T47D (cell line): Measurements from ENCODE around the gene GRXCR1.

Experiments
- DNase-seq, 2 experiments: peaks; one replicate each; pipeline versions ENCODE4 v3.0.0 to v3.0.0-alpha.2; 2011 to 2012; ENCODE audit warnings: low read depth in 1 of 2, low spot score in 1 of 2
- JUND ChIP-seq: IDR thresholded peaks from 2 replicates; pipeline ENCODE4 v1.6.1; 2012; ENCODE audit warnings: low read depth
- in situ Hi-C: cut with HindIII; loops from 2 replicates; pipeline ENCODE4 v1.10.0; 2016; ENCODE audit warnings: low sequenced_read_pairs, low pct_unique_long_range_greater_than_20kb

Gene GRXCR1

DNA sequence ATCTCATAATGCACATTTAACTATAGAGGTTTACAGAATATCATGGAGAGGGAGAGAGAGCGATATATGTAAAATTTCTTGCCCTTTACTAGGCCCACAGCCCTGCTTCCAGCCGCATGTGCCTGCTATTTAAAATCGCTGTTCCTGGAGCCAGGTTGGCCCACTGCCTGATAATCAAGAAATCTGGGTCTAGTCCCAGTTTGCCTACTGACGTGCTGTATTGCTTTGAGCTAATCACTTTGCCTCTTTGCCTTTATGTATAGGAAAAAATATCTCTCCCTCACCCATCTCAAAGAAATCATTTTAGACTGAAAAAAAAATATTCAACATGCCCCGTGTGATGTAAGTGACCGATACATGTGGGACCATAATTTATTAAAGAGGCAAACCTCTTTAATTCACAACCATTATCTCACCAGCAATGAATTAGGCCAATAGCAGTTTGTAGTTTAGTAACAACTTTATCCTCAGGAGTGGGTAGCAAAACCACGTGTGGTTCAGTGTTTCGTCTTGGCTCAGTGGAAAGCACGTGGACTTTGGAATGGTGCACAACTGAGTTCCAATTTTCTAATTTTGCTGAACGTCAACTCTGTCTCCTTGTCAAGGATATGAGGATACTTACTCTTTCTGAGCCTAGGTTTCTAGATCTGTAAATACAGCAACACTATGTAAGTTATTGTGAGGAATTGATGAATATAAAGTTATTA lies 62.6 kb downstream of the GRXCR1 start:
- in situ Hi-C loops = no loop called here
- no peak for DNase-seq
- no peak for TF ChIP-seq JUND

DNA sequence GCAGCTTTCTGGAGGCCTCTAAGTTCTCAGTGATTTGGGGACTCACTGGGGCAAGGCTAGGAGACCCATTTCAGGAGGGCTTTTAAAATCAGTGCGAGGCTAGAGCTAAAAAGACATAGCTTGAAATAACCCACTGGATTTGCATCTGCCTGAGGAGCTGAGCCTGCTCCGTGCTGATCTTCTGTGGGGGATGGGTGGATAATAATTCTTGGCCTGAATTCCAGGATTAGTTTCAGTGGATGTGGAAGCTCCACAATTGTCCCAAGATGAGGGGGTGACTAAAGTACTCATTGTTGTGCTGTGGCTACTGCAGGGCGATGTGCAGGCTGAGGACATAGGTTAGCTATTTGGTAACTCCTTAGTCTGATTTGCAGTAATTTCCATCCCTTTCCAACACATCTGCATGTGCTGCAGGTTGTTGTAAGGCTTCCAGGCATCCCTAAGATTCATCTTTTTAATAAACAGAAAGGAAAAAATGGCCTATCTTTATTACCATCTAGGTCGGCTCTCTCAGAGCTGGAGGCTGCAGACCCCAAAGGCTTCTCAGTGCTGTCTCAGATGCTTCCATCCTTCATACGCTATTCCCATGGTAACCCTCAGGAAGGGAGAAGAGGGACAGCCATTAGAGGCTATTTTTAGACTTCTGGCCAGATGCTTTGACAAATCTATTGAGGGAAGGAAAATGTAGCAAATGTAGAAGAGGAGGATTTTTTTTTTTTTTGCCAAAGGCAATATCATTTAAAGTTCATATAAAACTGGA lies 63.4 kb downstream of the GRXCR1 start:
- no peak for TF ChIP-seq JUND
- DNase-seq = no peak
- in situ Hi-C loops = no loop called here

DNA sequence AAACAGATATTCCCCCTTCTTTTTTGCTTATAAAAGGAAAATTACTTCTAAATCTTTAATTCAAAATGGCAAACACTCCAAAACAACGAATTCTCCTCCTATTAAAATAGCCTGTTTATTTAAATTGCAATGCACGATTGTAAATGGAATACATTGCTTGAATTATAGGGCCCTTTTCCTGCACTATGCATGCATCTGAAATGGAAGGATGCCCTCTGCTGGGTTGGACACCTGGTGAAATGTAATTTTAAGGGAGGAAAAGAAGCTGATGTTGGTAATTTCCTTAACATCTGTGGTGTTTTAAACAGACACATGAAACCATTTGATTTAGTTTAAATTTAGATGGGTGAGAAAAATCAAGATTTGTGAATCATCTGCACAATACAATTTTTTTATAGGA lies 72.8 kb downstream of the GRXCR1 start:
- in situ Hi-C loops = no loop called here
- TF ChIP-seq JUND = no peak
- DNase-seq = peak in 1 of 2 experiments; percentile 25

DNA sequence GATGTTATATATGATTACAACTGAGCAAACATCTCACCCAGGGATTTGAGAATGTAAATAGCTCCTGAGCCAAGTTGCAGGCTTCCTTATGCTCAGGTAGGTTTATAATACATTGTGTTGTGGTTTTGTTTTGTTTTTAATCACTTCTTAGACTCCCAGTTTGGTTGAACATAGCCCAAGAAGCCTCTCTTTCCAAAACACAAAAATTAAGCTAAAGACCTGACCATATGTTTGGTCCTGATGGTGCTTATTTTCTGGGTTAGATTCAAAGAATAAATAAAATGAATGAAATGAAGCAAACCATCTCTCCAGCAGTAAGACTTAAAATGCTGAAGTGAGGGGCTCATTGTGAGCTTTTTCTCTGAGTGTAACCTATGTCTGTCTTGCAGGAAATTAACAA lies 93.5 kb downstream of the GRXCR1 start:
- in situ Hi-C loops = no loop called here

DNA sequence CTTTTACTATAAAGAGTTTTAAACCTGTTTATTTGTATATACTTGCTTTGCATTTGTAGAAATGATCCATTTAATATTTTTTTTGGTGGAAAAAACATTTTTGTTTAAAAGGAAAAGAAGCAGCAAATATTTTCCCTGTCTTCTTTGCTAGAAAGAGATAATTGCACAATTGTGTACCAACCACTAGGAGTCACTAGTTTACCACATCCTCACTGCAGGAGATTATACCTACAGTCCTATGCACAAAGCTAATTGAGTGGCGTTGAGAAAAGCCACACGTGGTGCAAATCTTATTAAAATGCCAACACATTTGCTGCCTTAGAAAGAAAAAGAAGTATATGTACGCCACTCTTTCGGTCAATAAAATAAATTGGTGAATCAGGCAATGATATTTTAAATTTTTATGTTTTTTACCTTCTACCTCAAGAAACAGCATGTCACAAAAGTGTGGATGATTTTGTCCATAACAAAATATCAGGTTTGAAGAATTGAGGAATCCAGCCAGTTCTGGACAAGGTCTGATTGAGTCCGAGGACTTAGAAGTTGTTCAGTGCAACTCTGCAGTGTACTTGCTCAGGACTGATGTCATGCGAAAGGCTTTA lies 102.9 kb downstream of the GRXCR1 start:
- no peak for TF ChIP-seq JUND
- in situ Hi-C loops = no loop called here
- peak; percentile 17 to 54 for DNase-seq

More for the DNA sequence above, 93.5 kb downstream of the GRXCR1 start:
- no peak for TF ChIP-seq JUND
- no peak for DNase-seq

DNA sequence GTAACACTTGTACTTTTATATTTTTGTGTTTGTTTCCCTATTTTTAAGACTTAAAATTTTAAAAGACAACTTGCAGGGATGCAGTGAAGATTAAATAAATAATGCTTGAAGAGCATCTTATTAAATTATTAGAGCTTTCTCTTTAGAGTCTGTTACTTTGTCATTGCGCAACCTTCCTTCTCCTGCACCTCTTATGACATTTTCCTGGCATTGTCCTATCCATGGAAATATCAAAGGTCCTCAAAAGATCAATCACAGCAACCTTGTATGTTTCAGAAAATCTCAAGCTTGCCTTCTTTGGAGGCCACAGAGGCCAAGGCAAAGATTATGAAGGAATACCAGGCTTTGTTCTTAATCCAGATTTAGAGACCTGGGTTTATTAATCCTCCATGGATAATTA lies 116.3 kb downstream of the GRXCR1 start:
- in situ Hi-C loops = no loop called here
- no peak for TF ChIP-seq JUND
- DNase-seq = no peak

DNA sequence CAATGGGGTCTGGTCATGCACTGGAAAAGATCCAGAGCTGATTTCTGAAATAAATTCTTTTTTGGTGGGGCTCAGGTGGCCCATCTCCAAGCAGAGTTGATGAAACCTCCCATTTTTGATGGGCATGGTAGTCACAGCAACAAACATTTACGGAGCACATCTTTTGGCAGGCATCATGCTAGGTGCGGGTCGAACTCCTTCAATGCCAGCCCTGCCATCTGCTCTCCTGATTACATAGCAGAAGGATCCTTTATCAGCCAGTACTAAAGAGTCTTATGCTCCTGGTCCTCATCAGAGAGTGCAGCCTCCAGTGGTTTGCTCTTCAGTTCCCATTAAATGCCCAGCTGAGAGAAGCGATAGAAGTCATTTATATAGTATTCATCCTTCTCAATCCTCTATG lies 121.7 kb downstream of the GRXCR1 start:
- no peak for TF ChIP-seq JUND
- in situ Hi-C loops = no loop called here
- DNase-seq = no peak

DNA sequence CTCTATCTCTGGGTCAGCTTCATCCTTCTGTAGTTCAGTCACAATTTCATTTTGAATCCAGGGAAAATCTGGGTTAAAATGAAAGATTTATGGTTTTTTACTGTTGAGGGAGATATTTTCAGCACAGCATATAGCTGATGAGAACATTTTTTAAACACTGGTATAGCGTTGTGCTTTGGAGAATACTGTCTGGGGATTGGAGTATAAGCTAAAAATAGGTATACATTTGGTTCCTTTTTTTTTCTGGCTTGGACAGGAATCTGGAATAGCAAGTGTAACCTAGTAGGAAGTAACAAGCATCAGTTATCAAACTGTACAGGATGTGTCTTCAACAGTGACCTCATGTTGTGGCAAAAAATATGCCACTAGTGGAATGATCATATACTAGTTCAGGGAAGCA lies 149.1 kb downstream of the GRXCR1 start:
- DNase-seq = no peak
- no peak for TF ChIP-seq JUND

DNA sequence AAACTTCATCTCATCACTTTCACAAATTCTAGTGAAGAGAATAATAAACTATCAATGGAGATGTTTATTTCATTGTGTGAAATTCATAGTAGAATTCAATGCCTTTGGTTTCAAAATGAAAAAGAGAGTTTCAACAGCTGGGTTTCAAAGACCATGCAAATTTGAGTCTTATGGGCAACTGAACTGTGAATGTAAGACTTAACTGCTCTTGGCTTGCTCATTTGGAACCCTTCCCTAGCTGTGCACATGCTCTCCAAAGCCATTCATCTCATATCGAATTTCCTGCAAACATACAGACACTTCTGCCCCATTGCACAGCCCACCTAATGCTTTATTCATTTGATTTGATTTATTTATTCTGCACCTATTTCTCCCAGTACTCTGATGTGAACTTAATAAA lies 154.5 kb downstream of the GRXCR1 start:
- no peak for TF ChIP-seq JUND
- in situ Hi-C loops = no loop called here
- no peak for DNase-seq

More for the DNA sequence above, 149.1 kb downstream of the GRXCR1 start:
- in situ Hi-C loops = no loop called here

DNA sequence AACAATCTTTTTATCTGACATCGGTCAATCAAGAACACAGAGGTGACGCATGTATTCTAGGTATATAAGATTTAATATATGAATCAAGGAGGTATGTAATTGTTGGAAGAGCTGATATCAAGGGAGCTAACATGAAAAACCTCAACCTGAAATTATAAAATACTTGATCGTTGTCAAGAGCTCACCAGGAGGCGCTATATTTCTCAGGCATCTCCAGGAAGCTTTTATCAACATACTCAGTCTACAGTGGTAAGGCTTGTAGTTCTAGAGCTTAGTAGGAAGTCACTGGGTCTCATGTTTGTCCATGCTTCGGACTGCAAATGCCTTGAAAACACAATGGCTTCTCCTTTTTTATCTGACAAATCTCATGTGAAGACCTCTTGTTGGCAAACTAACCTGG lies 156.1 kb downstream of the GRXCR1 start:
- in situ Hi-C loops = no loop called here
- no peak for DNase-seq
- no peak for TF ChIP-seq JUND

DNA sequence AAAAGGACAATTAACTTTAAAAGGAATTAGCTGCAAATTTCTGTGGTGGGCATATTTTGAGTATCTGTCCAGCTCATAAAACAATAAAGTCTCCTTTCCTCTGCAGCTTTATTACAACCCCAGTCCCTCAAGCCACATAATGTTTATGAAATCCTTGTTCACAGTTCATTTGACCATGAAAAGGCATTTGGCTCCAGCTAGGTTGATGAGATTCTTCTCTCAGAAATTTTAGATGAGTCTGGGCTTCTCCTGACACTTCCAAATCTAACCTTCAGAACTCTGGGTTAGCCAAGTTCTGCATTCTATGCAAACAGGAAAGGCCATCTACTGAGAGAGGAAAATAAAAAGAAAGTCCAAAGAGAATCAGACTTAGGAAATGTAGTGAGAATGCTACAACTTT lies 156.8 kb downstream of the GRXCR1 start:
- in situ Hi-C loops = no loop called here
- TF ChIP-seq JUND = no peak
- no peak for DNase-seq

DNA sequence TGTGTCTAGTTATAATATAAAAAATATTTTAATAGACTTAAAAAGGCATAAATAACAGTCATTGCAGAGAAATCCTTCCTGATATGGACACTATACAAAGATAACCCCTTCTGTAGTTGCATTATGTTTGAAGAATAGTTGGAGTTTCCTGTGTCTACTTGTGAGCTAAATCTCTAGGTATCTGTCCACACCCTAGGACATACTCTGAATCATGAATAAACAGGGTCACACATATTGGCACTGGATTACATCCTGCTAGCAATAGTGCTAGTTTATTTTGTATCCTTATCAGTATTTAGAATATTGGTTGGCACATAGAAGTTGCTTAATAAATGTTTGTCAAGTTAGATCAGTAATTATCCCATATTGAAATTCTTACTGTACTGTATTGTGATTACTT lies 173.9 kb downstream of the GRXCR1 start:
- TF ChIP-seq JUND = no peak
- no peak for DNase-seq
- in situ Hi-C loops = no loop called here

DNA sequence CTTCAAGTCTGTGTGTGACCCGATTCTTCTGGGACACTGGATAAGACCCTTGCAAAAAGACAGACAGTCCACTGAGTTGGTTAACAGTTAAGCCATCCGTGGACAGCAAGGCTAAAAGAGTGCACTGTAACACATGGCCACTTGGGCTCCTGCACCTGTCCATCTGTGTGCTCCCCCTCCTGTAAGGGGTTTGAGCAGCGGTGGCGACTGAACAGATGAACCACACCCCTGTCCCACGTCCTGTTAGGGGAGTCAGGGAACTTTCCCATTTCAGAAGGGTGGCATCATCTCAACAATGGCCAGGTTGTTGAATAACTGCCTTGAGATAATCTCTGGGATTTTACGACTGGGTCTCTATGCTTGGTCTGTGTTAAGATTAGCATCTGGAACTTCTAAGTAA lies 178.6 kb downstream of the GRXCR1 start:
- TF ChIP-seq JUND = no peak
- in situ Hi-C loops = no loop called here
- no peak for DNase-seq
